ENCODE results near the gene KIRREL1.

GRCh38 chr1:157971769-157972168 is 21.7 kb upstream of the KIRREL1 start:
- TF ChIP-seq CTCF (conservative IDR thresholded peaks at IDR 0.05) (no peak), EZH2 (IDR thresholded peaks at IDR 0.05; ENCODE audit: low read depth) (no peak)

All from PC-9 (cell line).